GM21447 (cell line): Measurements from ENCODE around the gene MEF2A.
"Not testable (repeated sequence)": the region's sequence is repeated elsewhere in the genome, so short reads cannot be mapped to it uniquely, and the experiment has no call there.

Source experiments
- ATAC-seq: cut with Tn5 transposase; IDR thresholded peaks from one replicate; pipeline ENCODE4 v1.9.1; 2021; ENCODE audit not compliant: unreplicated experiment

Gene MEF2A

DNA sequence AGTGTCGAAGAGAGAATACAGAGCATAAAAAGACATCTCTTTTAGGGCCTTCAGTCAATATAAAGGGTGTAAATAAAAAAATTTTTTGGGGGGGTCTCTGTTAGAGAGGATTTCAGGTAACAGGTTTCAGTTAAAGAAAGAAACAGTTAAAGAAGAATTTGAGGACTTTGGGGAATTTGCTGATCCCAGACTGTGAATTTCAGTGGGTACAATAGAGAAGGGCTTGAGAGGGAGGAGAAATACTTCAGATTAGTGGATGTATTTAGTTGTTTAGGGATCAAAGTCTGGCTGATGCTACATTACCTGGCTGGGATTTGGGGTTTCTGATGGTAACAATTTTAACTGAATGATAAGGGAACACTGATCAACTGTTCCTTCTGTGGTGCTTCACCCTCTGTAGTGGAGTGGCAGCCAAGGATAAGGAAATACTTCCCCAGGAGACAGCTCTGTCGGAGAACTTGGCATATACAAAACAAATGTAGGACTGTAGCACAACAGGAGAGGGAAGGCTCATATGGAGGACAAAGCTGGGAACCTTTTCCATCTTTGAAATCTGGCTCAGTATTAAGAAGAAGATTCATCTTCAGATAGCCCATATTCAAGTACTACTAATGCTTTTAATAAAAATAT lies 79.2 kb downstream of the MEF2A start:
- ATAC-seq: no peak

DNA sequence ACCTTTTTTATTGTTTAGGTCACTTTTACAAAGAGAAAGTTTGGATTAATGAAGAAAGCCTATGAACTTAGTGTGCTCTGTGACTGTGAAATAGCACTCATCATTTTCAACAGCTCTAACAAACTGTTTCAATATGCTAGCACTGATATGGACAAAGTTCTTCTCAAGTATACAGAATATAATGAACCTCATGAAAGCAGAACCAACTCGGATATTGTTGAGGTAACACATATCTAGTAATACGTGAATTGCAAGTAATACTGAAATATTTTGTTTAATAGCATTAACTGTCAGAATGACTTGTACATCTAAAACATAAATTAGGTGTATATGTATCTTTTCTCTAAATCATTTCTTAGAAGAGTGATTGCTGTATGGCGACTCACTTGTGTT lies 79.8 kb downstream of the MEF2A start:
- no peak for ATAC-seq

DNA sequence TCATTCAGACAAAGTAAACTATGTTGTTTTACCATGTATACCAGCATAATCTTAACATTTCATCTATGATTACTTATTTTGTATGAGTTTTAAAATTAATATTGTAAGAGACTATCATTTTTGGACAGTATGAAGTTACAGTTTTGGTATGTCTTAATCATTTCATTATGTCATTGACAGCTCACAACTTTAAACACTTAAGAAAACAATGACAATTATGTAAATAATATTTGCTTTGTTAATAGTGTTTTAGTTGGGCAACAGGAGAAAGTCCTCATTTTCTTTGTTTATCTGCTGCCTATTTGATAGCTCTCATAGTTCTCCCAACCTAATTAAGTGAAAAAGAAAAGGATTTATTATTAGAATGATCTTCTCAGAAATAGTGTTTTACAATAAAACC lies 80.2 kb downstream of the MEF2A start:
- no peak for ATAC-seq

DNA sequence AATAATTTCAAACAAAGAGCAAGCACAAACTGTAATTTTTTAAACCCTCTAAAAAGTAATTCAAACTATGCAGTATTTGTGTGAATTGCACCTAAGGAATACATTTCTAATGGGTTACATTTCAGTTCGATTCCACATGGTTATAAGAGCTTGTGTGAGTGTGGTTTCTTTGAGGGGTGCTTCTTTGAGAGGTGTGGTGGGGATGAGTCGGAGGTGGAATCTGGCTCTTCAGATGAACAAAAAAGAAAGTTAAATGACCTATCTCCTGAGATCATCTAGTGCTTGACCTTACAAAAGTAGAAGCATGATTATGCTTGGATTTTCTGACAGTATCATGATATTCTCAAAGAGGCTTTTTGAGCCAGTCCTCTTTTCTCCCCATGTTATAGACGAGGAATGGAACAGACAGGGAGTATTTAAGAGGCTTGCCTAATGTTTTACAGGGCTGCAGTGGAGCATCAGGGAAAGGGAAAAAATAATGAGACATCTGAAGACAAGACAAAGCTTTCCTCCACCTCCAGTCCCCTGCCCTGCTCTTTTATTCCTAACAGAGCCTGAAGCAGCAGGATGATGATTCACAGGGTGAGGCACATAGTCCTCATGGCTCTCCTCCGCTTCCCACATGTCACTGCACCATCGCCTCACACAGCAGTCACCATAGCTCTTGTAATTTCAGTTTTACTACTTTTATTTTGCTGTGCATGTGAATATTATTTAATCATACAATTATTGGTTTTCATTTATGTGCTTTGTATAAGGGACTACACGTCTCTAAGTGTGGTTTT lies 85.4 kb downstream of the MEF2A start:
- no peak for ATAC-seq

DNA sequence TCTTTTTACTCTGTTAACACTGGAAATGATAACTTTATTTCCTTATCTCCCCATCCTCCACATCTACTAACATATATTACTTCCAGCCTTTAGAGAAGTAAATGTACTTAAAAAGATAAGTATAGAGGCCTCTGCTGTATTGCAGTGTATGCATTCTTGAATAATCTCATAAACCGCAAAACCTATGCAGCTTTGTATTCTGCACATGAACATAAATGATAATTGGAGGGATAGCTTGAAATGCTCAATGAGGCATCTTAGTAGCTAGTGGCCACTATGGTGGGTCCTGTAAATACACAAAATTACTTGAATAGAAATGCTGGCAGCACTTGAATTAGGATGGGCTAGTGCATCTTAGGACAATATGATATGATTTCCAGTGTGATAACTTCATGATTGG lies 90.4 kb downstream of the MEF2A start:
- no peak for ATAC-seq

DNA sequence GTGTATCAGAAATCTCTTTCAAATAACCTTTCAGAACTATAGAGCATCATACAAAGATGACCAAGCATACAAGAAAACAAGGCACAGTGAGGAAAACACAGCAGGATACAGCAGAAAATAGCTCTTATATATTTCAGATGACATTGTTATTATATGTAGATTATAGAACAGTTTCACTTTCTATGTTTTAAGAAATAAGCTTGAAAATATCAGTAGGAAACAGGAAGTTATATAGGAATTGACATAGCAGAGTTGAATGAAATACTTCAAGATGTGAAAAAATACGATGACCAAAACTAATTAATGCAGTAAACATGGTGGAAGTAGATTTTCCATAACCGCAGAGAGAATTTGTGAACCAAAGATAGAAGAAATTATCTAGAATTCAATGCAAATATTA lies 92.2 kb downstream of the MEF2A start:
- no peak for ATAC-seq

DNA sequence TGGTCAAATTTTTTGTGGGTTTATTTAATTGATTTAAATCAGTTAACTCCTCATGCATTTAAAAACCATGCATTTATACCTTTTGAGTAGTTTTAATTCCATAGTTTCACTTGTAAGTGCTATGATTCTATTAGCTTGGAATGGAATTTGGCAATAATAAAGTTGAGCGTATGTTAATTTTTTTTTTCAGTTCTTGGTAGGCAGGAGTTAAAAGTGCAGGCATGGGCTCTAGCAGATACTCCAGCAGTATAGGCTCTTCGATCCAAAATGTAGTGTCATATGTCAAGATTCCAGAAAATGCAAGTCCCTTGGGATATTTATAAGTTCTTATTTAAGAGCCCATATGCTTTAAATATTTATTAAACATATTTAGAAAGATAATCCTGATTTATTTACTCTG lies 97.1 kb downstream of the MEF2A start:
- ATAC-seq: no peak

DNA sequence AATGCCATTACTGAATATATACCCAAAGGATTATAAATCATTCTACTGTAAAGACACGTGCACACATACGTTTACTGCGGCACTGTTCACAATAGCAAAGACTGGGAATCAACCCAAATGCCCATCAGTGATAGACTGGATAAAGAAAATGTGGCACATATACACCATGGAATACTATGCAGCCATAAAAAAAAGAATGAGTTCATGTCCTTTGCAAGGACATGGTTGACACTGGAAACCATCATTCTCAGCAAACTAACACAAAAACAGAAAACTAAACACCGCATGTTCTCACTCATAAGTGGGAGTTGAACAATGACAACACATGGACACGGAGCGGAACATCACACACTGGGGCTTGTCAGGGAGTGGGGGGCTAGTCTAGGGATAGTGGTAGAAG lies 100.3 kb downstream of the MEF2A start:
- not testable (repeated sequence) for ATAC-seq

DNA sequence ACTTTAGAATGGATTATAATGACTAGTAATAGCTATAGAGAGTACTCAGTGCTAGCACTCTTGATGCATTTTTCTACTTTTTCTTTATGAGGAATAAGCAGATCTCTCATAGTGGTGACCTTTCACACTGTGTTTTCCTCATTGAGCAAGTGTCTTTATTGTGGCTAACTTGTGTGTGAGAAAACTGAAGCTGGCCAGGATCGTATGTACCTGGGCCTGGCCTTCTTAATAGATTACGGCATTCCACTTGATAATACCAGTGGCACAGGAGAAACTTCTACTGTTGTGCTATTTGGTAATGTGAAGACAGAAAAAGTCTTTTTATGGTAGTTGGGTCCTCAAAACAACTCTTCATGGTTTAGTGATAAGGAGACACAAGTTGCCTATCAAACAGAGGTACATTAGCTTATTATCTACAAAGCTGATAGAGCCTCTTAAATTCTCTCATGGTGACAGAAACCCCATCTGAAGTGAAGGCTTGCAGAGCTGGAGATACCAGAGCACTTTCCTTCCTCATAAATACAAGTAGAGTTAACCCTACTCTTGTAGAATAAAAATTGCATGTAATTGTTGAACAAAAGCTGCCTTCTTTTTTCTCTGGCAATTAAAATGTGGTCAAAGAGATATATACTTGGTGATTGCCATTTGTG lies 102.9 kb downstream of the MEF2A start:
- no peak for ATAC-seq

DNA sequence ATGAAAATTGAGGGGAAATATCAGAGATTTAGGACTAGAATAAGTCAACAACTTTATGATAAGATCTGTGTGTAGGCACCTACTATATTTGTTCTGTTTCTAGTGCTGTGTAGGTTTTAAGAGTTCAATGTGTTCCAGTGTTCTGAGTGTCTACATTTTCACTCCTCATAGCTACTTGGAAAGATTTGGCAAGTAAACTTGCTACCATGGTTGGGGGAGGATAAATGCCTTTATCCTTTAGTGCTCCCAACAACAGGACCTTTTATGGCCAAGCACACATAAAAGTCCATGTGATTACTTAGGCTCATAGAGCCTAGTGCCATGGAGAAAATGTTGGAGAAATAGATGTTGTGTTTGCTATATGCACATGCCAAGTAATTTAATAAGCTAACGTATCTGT lies 103.5 kb downstream of the MEF2A start:
- ATAC-seq: no peak

DNA sequence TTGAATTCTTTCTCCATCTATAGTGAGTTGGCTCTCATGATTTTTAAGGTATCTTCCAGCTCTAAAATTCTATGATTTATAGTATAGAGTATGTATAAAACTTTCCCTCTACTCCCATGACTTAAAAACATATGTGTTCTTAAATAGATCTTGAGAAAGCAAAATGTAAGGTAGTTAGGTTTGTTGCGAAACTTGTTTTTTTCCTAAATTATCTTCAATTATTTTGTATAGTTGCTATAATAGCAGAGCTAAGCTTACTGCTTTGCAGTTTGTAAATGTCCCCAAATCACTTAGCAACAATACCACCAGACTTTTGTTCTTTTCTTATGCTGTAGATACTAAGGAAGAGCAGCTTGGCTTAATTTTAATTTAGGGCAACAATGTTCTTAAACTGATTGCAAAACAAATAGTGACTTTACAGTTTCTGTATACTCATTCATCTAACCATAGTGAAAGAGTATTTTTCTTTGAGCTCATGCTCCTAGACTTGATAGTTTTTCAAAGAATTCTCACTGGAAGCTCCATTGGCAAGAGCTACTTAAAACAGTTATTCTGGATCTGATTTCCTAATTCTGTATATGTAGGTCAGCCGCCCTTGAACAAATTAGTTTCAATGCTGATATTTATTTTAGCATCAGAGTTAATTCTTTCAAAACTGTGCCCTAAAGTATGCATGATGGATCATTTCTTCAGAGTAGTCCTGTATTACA lies 106.3 kb downstream of the MEF2A start:
- ATAC-seq: no peak

DNA sequence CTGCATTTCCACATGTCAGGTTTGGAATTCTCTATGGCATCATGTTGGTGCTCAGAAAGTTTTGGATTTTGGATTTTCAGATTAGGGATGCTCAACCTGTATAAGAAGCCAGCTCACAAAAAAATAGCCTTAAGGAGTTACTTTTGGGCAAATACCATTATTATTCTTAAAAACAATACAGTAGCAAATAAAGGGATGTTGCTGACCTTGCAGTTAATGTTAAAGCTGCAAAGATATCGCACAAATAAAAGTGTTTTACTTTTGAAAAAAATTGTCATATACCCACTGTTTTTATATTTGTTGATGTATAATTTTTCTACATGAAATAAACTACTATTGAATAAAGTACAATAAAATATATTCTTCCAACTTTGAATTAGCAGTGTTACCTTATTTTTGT lies 107.3 kb downstream of the MEF2A start:
- ATAC-seq: no peak

DNA sequence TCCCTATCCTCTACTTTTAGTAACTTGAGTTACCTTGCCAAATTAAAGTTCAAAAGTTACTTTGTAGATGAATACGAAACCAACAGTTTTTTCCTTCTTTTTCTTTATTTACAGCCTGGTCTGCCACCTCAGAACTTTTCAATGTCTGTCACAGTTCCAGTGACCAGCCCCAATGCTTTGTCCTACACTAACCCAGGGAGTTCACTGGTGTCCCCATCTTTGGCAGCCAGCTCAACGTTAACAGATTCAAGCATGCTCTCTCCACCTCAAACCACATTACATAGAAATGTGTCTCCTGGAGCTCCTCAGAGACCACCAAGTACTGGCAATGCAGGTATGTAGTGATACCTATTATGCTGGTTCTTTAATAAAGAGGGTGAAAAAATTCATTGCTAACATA lies 108.5 kb downstream of the MEF2A start:
- no peak for ATAC-seq

DNA sequence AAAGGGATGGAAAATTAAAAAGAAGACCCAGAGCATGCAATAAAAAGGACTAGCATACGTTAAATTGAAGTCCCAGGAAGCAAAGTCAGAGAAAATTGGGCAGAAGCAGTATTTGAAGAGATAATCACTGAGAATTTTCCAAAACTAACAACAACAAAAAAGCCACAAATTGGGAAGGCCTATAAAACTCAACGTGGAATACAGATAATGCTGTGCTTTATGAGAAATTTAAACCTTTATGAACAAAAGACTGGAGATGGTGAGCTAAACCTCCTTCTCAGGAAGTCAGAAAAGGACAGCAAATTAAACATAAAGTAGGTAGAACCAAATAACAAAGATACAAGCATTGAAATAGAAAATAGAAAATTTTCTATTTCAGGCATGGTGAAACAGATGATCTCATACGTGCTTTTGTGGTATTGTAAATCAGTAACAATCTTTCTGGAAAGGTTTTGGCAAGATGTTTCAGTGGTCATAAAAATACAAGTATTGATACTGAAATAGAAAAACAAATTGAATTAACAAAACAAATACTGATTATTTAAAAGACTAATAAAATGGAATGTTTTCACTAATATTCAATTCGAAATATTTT lies 111.9 kb downstream of the MEF2A start:
- ATAC-seq: peak; percentile 80

DNA sequence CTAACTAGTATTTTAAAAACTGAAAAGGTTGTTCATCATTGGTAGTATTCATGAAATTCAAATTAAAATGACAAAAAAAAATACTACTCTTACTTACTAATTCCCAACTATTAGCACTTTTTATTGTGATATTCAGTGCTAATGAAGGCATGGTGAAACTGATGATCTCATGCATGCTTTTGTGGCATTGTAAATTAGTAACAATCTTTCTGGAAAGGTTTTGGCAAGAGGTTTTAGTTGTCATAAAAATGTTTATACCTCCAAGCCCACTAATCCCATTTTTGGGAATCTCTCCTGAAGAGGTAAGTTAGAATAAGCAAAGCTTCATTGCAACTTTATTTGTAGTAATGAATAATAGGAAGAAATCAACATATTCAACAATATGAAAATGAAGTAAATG lies 114.5 kb downstream of the MEF2A start:
- no peak for ATAC-seq

DNA sequence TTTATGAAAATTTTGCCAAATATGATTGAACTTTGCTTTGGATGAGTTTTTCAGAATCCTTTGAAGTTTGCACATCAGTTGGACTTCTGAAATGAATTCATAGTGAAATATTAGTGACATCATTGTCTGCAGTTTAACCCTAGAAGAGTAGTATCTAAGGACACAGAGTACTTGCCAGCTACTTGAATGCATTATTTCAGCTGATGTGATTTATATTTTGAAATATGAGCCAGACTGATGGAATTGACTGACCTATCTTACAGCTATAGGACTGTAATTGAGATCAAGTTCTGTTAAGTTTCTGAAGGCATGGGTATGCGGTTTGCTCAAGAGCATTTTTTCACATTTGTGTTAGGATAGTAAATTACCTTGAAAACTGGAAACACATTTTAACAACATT lies 116.2 kb downstream of the MEF2A start:
- ATAC-seq: no peak

DNA sequence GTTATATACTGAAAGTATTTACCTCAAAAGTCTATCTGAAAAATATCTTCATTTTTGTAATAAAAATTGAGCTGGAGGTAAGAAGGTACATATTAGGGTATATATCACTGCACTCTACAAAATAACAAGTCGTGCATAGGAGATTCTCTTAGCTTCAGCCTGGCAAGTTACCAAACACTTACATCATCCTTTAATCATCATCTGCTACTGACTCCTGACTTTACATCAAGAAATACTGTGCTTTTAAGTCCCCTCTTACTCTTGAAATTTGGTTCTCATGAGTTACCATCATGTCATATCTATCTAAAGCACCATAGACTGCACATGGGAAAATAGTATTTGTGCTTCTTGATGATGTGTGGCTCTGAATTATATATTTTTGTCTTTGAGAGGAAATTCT lies 116.7 kb downstream of the MEF2A start:
- no peak for ATAC-seq

DNA sequence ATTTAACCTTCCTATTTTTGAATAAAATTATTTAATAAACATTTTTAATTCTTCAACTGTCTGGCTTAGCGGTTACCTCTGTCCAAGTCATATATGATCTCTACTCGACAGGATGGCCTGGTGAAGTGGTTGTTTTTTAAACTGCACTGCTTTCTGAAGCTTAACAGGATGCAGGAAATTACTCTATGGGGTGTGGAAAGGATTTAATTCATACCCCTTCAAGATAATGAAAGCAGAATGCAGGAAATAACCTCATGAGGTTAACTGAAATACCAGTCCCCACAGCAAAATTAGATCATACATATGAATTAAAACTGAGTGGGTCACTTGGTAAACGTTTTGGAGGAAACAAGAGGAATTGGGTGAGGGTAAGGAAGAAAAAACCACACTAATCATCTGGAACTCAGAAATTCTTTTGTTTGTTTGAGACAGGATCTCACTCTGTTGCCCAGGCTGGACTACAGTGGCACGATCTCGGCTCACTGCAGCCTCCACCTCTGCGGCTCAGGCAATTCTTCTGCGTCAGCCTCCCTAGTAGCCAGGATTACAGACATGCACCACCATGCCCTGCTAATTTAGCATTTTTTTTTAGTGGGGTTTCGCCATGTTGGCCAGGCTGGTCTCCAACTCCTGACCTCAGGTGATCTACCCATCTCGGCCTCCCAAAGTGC lies 117.4 kb downstream of the MEF2A start:
- no peak for ATAC-seq

DNA sequence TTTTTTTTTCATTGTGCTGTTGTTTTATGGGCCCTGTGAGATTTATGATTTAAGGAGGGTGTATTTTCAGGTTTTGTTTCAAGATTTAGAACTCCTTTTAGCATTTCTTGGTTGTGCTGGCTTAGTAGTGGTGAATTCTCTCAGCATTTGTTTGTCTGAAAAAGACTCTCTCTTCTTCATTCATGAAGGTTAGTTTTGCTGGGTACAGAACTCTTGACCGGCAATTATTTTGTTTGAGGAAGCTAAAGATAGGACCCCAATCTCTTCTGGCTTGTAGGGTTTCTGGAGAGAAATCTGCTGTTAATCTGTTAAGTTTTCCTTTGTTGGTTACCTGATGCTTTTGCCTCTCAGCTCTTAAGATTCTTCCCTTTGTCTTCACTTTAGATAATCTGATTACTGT lies 120.5 kb downstream of the MEF2A start:
- no peak for ATAC-seq

DNA sequence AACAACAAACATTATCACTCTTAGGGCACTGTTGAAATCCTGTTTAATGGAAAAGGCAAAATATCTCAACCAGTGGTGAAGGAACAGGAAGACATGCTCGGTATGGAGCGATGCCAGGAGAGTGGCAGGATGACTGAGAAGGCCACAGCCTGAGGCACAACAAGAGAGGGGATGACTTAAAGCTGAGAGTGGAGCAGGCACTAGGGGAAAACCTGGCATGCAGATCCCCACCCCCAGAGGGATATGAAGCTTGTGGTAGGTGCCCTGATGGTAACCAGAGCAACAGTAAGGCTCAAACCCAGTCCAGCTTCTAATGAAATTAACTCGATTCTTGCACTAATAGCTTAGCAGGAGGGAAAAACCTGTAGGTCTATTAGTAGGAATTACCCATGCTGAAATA lies 127.0 kb downstream of the MEF2A start:
- ATAC-seq: no peak

DNA sequence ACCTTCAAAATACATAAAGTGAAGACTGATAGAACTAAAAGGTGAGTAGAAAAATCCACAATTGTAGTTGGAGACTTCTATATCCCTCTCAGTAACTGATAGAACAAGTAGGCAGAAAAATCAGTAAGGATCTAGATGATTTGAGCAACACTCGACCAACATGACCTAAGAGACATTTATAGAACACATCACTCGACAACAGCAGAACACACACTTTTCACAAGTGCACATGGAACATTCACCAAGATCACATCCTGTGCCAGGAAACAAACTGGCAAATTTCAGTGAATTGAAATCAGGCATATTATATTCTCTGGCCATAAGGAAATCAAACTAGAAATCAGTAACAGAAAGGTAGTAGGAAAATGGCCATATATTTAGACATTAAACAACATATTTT lies 130.3 kb downstream of the MEF2A start:
- no peak for ATAC-seq
